GM21529 (cell line): Measurements from ENCODE around the gene ZXDC.

Experiments used
- ATAC-seq: cut with Tn5 transposase; IDR thresholded peaks from one replicate; pipeline ENCODE4 v1.9.1; 2021; ENCODE audit not compliant: unreplicated experiment

ZXDC gene

GRCh38 chr3:126511291-126511690 is 35.6 kb upstream of the ZXDC start:
- no peak for ATAC-seq

GRCh38 chr3:126510308-126510910 is 34.7 kb upstream of the ZXDC start:
- ATAC-seq = no peak

DNA sequence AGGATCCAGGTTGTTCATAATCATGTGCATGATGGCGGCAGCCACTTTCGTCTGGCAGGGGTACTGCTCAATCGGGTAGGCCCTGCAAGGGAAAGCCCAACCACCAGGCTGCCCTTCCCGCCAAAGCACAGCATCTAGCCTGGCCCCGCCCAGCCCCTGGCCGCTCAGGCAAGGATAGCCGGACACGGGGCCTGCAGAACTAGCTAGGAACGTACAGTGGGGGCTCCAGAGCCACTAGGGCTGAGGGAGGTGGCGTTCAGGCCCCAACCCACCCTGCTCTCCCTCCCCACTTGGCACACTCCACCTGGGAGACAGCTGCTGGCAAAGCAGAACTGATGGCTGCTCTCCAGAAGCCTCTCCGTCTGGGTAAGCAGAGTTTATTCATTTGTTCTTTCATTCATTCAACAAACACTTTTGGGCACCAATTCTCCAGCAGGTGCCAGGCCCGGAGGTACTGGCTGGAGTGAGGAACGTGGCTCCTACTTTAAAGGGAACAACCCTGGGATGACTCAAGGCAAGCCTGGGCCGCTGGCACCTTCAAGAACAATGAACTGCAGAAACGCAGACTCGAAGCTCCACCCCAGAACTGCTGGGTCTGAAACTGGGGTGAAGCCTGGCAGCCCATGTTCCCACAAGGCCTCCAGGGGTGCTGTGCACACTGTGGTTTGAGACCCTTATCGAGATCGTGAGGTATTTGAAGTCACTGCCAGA is 34.1 kb upstream of the ZXDC start:
- ATAC-seq = no peak

DNA sequence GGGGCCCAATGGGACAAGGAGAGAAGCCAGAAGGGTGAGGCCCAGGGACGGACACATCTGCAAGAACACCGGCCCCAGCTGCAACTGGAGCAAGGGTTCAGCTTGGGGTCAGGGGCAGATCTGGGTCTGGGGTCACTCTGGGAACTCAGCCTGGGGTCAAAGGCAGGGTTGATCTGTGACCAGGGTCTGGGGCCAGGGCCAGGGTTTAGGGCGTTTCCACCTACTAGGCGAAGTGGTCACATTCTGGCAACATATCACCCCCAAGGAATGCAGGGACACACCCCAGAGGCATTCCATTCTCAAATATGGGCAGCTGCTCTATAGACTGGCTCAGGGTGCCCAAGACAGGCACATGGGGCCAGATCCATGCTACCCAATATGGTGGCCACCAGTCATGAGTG is 32.9 kb upstream of the ZXDC start:
- ATAC-seq = no peak

GRCh38 chr3:126507886-126508285 is 32.2 kb upstream of the ZXDC start:
- ATAC-seq = no peak

GRCh38 chr3:126503701-126504100 is 28.0 kb upstream of the ZXDC start:
- no peak for ATAC-seq

DNA sequence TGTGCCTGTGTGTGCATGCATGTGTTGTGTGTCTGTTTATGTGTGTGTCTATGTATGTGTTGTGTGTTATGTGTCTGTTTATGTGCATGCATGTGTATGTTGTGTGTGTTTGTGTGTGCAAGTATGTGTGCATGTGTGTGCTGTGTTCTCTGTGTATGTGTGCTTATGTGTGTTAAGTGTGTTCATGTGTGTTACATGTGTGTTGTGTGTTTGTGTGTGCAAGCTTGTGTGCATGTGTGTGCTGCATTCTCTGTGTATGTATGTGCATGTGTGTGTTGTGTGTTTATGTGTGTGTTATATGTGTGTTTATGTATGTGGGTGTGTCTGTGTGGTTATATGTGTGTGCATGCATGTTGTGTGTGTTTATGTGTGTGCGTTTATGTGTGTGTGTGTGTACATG is 27.0 kb upstream of the ZXDC start:
- no peak for ATAC-seq

DNA sequence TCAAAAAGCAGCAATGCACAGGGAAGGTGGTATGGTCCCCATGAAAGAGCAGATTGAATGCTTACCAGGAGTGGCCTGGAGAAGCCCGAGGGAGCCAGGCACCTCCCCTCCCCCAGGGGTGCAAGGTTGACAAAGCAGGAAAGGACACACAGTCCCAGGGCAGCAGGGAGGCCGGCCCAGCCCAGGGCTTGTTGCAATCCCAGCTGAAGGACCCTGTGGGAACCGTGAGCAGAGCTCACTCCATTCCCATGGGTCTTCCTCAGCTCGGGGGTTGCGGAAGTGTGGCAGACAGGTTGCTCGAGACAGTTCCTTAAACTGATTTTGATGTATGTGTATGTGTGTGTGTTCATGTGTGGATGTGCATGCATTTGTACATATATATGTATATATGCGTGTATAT is 26.0 kb upstream of the ZXDC start:
- no peak for ATAC-seq

- ATAC-seq = no peak
These were observed 25.4 kb upstream of the ZXDC start for GRCh38 chr3:126501054-126501453.

DNA sequence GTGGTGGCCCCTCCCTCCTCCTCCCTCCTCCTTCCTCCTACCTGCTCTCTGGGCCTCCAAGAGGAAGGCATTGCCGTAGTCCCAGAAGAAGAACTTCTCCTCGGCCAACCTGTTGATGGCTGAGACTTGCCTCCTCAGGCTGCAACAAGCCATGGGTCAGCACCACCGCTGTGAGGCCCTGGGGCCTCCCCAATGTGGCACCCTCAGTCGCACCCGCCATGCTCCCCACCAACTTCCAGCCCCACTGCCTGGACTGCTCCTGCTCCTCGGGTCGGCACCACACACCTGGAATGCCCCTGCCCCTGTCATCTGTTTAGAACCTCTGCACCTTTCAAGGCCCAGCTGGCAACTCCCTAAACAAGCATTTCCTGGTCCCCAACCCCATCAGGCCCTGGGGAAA is 24.3 kb upstream of the ZXDC start:
- ATAC-seq = no peak

GRCh38 chr3:126499401-126499800 is 23.7 kb upstream of the ZXDC start:
- ATAC-seq = no peak

DNA sequence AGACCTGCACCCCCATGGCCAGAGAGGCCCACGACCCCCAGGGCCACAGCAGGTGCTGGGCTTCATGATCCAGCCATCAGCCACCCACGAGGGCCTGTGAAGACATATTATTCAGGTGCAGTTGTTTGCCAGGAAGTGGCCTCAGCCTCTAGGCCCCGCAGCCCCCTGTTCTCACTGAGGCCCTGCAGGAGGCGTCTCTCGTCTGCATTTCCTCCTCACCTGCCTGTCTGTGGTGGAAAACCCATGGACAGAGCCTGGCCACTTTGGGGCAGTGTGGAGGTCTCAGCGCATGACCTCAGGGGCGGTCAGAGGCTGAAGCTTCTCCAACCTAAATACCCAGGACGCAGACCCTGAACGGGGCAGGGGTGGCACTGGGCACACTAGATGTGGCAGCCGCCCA is 23.2 kb upstream of the ZXDC start:
- no peak for ATAC-seq

DNA sequence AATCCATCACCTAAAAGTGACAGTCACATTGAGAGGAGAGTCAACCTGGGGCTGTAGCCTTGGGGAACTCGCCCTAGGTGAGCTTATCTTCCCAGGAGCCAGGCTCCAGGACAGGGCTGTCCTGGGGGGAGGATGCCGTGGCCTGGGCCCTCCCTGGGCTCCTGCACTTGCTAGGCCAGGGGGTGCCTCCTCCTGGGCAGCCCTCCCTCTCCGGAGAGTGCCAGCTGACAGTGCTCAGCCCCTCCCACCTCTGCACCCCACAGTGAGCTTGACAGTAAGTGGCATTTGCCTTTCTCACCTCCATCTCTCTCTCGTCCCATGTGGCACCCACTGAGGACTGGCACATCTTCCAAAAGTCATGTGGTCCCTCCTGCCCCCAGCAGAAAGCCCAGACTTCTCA is 22.8 kb upstream of the ZXDC start:
- no peak for ATAC-seq

- no peak for ATAC-seq
These were observed 22.3 kb upstream of the ZXDC start for GRCh38 chr3:126497956-126498355.

- ATAC-seq = no peak
These were observed 21.5 kb upstream of the ZXDC start for GRCh38 chr3:126496894-126497850.

GRCh38 chr3:126495786-126496185 is 20.1 kb upstream of the ZXDC start:
- no peak for ATAC-seq

GRCh38 chr3:126494970-126495230 is 19.2 kb upstream of the ZXDC start:
- ATAC-seq = no peak

DNA sequence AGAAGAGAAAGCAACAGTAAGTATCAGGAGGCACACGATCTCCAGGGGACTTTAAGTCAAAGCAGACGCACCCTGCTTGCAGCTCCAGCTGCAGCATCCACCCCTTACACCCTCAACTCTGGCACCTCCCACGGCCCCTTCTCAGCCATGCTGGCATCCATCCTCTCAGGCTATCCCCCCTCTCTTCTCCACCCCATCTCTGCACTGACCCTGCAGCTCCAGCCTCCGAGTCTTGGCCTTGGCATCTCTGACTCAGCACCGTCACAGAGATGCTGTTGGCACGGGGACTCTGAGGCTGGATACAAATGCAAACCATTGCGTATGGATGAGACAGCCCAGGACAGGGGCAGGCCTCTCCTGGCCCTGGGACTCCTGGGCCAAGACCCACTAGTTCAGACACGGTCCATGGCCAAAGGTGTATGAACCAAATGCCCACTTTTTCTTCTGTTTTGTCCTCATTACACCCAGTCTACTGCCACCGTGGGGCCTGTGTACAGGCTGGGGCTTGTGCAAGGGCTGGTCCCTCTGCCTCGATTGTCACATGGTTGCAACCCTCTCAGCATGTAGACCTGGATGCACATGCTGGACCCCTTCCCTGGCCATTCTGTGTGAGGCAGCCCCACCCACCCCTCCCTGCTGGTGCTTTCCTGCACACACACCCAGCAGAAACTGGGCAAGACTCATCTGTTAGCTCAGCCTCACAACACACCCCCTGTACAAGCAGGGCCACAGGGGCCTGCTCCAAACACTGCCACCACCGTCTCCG is 18.7 kb upstream of the ZXDC start:
- ATAC-seq = no peak

GRCh38 chr3:126493739-126494138 is 18.0 kb upstream of the ZXDC start:
- no peak for ATAC-seq

DNA sequence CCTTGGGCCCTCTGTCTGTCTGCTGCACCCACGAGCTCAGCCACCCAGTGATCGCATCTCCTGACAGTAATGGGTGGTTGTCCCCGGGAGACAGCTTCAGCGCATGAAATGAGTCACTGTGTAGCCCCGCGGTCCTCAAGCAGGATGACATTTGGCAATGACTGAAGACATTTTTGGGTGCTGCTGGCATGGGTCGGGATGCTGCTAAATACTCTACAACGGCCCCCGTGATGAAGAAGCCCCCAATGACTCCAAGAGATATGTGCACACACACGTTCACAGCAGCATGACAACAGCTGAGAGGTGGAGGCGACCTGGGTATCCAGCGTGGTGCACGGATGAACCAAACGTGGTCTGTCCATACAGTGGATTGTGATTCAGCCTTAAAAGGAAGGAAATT is 17.4 kb upstream of the ZXDC start:
- ATAC-seq = no peak

GRCh38 chr3:126491221-126492013 is 15.7 kb upstream of the ZXDC start:
- ATAC-seq = no peak
